ENCODE results near the gene NCKAP5. TPM values are rescaled to one million over a fixed set of nuclear protein-coding genes. Genes with fewer than 3 reads are reported as not detected.
"Not testable (repeated sequence)": the region's sequence is repeated elsewhere in the genome, so short reads cannot be mapped to it uniquely, and the experiment has no call there.

NCKAP5 gene
- total RNA-seq, 1 experiment from 2014 or later: not detected

DNA sequence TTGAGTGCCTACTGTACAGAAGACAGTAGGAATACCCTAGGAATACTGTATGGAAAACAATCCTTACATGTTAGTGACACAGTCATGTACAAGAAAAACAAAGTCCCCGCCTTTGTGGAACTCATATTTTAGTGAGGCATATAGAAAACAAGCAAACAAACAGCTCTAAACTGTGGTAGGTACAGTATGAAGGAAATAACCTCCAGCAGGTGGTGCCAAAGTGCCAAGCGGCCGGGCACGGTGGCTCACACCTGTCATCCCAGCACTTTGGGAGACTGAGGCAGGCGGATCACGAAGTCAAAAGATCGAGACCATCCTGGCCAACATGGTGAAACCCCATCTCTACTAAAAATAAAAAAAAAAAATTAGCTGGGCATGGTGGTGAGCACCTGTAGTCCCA, 48.6 kb downstream of the NCKAP5 start:
- H3K27ac ChIP-seq; H3K9me3 ChIP-seq (replicated peaks); H3K36me3 ChIP-seq; DNase-seq; H3K27me3 ChIP-seq; H3K4me3 ChIP-seq; H3K4me1 ChIP-seq: not testable (repeated sequence)

DNA sequence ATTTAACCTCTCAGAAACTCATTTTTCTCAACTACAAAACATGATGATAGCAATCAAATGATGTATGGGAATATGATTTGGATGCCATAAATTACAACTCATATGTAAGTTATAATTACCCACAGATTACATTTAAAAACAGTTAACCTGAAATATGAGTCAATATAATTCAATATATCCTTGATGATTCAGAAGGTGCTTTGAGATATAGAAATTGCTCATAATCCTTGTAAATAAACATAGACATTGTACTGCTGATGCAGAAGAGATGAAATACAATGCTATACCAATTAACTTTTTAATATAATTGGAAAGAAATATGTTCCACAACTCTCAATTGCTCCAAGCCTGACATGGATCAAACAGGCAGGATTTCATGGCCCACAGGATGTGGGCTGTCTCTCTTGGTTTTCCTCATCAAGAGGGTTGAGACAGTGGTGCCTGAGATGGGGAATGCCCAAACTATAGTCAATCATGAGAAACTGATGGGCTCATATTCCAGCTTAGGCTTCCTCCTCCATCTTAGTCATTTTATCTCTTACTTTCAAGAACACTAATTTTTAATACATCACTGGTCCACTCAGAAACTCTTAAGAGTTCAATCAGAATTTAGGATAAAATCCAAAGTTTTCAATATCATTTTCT, 49.4 kb downstream of the NCKAP5 start:
- no peaks in the 10 kb centered on the region for H3K4me1 ChIP-seq
- H3K27me3 ChIP-seq: no peaks in the 10 kb centered on the region
- no peaks in the 10 kb centered on the region for H3K9me3 ChIP-seq (replicated peaks)
- no peak for DNase-seq
- H3K4me3 ChIP-seq: no peak overlapping the region
- H3K36me3 ChIP-seq: no peaks in the 10 kb centered on the region
- no peak overlapping the region for H3K27ac ChIP-seq

DNA sequence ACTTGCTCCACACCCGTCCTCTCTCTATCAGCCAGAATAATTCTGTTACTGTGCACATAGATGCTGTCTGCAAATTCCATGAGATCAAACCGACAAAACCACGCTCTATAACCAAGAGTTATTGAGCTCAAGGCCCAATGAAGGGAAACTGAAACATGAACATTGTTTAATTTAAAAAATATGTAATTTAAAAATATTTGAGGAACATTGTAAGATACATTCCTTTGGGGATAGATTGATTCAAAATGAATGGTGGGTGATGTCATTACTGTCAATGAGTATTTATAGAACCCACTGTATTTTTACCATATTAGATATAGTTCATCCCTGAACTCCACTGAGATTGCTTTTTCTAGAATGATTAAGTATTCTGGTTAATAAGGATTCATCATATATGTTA, 50.4 kb downstream of the NCKAP5 start:
- Histone ChIP-seq H3K27ac (no peak overlapping the region), H3K4me3 (no peak overlapping the region), H3K36me3 (no peaks in the 10 kb centered on the region), H3K4me1 (no peaks in the 10 kb centered on the region), H3K27me3 (no peaks in the 10 kb centered on the region), H3K9me3 (replicated peaks) (no peaks in the 10 kb centered on the region)
- DNase-seq: no peak

DNA sequence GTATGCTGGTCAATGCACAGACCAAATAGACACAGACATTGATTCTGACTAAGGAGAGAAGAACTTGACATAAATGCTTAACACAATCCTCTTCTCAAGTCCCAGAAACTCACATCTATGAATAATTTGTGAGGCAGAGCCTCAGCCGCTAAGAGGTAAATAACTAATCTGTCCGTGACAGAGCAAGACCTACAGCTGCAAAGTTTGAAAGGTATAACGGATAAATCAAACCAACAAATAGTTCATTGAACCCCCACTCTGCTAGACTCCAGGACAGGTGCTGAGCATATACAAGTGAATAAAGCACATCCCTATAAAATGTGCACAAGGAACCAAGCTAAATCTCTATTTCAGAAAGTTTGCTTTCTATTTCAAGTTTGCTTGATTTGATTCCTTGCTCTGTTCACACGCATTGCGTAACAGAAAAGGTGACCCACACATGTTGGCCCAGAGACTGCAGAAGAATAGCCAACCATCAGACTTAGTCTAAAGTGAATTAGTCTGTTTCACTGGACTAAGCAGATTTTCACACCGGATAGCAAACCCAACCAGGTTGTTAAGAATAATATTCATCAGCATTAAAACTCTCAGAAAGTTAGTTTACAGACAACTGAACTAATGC, 51.7 kb downstream of the NCKAP5 start:
- Histone ChIP-seq H3K27me3 (no peaks in the 10 kb centered on the region), H3K27ac (no peak overlapping the region), H3K36me3 (no peaks in the 10 kb centered on the region), H3K4me3 (no peak overlapping the region), H3K4me1 (no peaks in the 10 kb centered on the region), H3K9me3 (replicated peaks) (no peaks in the 10 kb centered on the region)
- no peak for DNase-seq

DNA sequence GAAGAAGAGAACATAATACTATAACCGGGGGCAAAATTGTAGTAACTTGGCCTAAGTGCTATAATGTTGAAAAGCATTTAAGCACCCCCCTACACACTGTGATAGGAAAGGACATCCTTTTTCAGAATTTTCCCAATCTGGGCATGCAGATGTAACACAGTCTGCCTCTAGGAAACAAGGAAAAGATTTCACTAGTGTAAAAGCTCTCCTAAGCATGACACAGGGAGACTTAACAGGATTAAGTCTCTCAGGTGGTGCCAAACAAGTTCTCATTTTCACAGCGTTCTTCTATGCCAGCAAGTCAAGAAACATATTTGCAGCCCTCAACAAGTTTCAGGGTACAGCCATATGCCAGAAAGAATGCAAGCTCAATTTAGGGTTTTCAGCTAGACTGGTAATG, 53.0 kb downstream of the NCKAP5 start:
- no peak for DNase-seq
- Histone ChIP-seq H3K27ac (no peak overlapping the region), H3K36me3 (no peaks in the 10 kb centered on the region), H3K4me3 (no peak overlapping the region), H3K27me3 (no peaks in the 10 kb centered on the region), H3K9me3 (replicated peaks) (no peaks in the 10 kb centered on the region), H3K4me1 (no peaks in the 10 kb centered on the region)

DNA sequence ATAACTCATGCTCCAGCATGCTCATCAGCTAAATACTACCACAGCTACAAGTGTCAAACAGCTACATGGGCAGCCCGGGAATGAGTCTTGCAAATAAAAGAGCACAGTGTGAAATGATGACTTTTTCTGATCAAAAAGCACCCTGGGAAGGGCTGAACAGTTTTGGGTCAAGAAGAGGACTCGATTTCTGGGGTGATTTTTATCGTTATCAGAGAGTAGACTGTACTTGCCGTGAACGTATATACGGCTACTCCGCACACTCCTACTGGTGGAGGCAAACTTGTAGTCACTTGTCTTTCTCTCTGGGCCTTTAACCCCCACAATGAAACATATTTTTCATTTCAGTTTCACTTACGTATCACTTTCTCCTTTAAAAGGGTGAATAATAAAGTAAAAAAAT, 54.4 kb downstream of the NCKAP5 start:
- no peak for DNase-seq
- H3K36me3 ChIP-seq: no peaks in the 10 kb centered on the region
- no peak overlapping the region for H3K27ac ChIP-seq

DNA sequence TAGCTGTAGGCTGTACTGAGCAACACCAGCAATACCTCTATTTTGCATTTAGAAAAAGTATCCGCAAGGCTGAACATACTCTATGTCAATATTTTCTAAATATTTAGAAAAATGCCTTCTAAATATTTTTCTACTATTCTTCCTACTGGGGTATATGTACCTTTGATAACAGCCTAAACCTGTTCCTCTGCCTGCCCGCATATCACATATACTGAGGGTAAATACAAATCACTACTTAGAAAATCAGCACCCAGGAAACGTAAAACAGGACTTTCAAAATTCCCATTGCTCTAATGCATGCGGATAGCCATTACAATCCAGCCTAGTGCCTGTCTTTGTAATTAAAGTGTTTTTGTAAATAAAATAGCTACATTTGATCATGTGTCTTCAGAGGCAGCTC, 56.1 kb downstream of the NCKAP5 start:
- Histone ChIP-seq H3K4me1 (no peaks in the 10 kb centered on the region), H3K27ac (no peak overlapping the region), H3K36me3 (no peaks in the 10 kb centered on the region), H3K9me3 (replicated peaks) (no peaks in the 10 kb centered on the region), H3K4me3 (no peak overlapping the region), H3K27me3 (no peaks in the 10 kb centered on the region)
- no peak for DNase-seq

More for the DNA sequence above, 54.4 kb downstream of the NCKAP5 start:
- no peaks in the 10 kb centered on the region for H3K9me3 ChIP-seq (replicated peaks)
- H3K27me3 ChIP-seq: no peaks in the 10 kb centered on the region
- no peaks in the 10 kb centered on the region for H3K4me1 ChIP-seq
- no peak overlapping the region for H3K4me3 ChIP-seq

DNA sequence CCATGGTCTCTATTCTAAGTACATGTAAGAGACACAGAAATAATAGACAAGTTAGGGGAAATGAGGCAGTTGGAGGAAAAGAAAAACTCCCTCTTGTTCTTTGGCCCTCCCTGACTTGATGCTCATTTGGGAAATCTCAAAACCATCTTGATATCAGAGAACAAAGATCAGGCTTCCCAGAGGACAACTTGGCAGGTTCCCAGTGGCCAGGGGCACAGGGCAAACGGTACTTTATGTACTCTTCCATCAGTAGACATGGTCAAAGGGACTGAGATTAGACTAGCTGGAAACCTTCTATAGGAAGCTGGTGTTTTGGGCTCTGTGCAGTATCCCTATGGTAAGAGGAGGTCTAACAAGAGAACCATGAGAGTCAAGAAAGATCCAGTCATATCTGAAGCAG, 56.6 kb downstream of the NCKAP5 start:
- no peaks in the 10 kb centered on the region for H3K9me3 ChIP-seq (replicated peaks)
- no peak overlapping the region for H3K4me3 ChIP-seq
- H3K4me1 ChIP-seq: no peaks in the 10 kb centered on the region
- DNase-seq: no peak
- no peaks in the 10 kb centered on the region for H3K36me3 ChIP-seq
- H3K27ac ChIP-seq: no peak overlapping the region
- no peaks in the 10 kb centered on the region for H3K27me3 ChIP-seq

DNA sequence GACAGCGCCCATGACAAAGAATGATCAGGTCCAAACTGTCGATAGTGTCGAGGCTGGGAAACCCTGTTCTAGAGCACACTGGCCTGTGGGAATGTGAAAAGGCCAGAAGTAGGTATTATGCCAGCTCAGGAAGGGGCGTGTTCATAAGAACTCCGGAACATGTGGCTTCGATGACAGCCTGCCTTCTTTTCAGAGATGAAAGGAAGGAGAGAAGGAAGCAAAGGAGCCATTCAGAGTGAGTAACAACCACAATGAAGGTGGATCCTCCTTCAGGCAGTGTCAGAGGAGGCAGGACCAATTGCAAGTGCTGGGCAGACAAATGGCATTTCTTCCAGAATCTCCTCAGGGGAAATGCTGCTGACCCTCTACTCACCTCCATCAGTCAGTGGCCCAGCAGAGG, 58.5 kb downstream of the NCKAP5 start:
- Histone ChIP-seq H3K27me3 (no peaks in the 10 kb centered on the region), H3K9me3 (replicated peaks) (no peaks in the 10 kb centered on the region), H3K4me1 (no peaks in the 10 kb centered on the region), H3K4me3 (no peak overlapping the region), H3K27ac (no peak overlapping the region), H3K36me3 (no peaks in the 10 kb centered on the region)
- DNase-seq: no peak

DNA sequence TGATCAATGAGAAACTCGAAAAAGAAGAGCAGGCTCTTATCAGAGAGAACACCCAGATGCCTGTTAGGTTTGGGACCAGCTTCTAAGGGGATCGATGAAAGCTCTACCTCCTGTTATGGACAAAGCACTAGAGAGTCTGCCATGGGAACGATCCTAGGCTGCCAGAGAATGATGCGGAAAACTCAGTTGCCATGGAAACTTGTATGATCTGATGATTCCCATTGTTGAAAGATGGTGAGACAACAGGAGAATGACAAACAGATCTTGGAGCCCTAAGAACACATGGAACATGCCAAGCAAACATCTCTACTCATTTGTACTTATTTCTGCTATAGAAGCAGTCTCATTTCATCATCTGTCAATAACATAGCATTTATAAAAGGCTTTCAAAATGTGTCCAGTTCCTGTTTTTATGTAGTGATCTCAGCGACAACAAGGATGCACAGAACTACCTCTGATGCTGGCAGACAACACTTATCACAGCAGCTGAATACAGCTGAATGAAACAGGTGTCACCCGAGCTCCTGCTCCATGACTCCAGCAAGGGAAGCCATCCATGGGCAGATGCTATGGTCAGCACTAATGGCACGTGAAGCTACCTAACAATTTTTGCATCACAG, 59.6 kb downstream of the NCKAP5 start:
- Histone ChIP-seq H3K27ac (no peak overlapping the region), H3K27me3 (no peaks in the 10 kb centered on the region), H3K4me3 (no peak overlapping the region), H3K4me1 (no peaks in the 10 kb centered on the region), H3K9me3 (replicated peaks) (no peaks in the 10 kb centered on the region), H3K36me3 (no peaks in the 10 kb centered on the region)
- no peak for DNase-seq

DNA sequence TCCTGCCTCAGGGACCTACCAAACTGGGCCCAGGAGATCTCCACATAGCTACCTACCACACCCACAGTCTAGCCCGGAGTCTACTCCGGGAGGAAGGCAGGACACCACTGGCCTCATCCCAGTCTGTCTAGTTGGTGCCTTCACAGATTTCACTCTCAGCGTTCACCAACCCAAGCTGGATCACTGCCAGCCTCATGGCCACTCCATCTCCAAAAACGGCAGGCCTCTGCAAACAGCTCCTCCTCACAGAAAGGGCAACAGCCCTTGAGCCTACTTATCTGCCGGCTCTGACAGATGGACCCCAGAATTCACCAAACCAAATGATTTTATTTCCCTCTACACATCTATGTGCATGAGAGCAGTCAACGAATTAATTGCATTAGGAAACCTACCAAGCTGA, 61.3 kb downstream of the NCKAP5 start:
- no peaks in the 10 kb centered on the region for H3K9me3 ChIP-seq (replicated peaks)
- H3K27me3 ChIP-seq: no peaks in the 10 kb centered on the region
- no peak overlapping the region for H3K27ac ChIP-seq
- DNase-seq: no peak
- no peak overlapping the region for H3K4me3 ChIP-seq
- no peaks in the 10 kb centered on the region for H3K36me3 ChIP-seq
- H3K4me1 ChIP-seq: no peaks in the 10 kb centered on the region

DNA sequence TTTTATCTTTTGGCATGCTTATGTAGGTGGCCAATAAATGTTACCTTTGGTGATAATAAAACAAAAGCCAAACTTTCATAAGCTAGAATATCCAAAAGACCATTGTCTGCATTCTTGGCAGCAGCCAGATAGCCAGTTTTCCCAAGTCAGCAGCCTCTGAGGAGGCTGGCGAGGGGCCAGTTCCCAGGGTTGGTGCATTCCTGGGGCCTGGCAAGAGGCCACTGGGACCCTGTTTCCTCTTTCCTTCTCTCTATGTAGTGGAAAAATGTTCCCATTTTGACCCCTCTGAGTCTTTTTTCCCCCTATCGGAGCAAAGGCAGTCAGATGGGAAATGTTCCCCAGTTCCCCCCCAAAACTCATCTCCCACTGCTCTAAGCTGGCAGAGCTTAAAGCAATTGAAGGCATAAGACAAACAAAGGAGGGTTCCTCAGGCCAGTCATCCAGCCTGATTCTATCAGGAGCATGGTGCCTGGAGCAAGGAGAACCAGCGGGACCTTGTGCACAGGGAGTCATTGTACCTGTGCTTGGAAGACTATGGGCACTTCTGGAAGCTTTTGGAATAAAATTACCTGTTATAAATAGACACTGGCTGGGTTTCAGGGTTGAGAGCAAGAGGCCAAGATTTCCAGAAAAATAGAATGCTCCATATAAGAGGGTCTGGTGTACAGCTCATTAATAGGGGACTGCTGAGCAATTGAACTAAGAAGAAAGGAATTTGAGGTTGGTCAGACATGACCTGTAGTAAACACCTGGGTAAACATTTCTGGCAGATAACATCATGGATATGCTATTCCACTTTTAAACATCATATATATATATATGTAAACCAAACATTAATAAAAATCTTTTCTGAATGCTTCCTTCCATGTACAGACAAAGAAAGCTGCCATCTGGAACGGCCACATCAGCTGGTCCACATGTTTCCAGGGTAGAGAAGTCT, 63.4 kb downstream of the NCKAP5 start:
- no peaks in the 10 kb centered on the region for H3K27me3 ChIP-seq
- no peak overlapping the region for H3K4me3 ChIP-seq
- no peaks in the 10 kb centered on the region for H3K4me1 ChIP-seq
- H3K27ac ChIP-seq: no peak overlapping the region
- H3K36me3 ChIP-seq: no peaks in the 10 kb centered on the region
- no peak for DNase-seq
- H3K9me3 ChIP-seq (replicated peaks): no peaks in the 10 kb centered on the region

DNA sequence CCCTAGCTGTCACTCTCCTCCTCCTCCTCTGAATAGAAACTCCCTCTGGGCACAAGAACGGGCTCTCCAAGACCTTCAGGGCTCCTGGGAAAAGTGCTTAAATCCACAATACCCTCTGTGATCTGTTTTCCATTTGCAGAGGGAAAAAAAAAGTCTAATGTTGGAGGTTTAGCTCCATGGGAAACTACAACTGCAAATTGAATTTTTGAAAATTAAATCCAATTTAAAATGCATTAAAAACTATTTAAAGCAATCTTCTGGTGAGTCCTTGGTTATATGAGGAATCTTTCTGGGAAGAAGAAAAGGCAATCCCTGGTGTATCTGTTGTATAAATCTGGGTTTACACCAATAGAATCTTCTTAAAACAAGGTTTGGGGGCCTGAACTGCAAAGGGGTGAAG, 64.3 kb downstream of the NCKAP5 start:
- no peaks in the 10 kb centered on the region for H3K4me1 ChIP-seq
- no peak for DNase-seq
- H3K9me3 ChIP-seq (replicated peaks): no peaks in the 10 kb centered on the region
- no peak overlapping the region for H3K27ac ChIP-seq
- H3K4me3 ChIP-seq: no peak overlapping the region
- H3K36me3 ChIP-seq: no peaks in the 10 kb centered on the region
- no peaks in the 10 kb centered on the region for H3K27me3 ChIP-seq

DNA sequence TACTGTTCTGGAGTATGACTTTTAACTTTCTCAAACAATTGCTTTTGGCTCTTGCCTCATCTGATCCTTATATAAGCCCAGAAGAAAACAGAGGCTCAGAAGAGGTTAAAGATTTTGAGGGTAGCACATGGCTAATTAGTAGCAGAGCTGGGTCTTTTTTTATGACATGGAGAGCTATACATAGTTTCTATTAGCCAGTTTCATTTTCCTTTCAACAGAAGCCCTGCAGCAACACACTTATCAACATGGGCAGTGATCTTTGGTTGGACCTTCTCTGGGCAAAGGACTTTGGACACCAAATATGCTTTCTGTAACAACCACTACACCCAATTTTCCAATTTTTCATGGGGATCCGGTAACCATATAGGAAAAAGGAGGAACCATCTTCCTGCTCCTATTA, 64.9 kb downstream of the NCKAP5 start:
- H3K27ac ChIP-seq: no peak overlapping the region

DNA sequence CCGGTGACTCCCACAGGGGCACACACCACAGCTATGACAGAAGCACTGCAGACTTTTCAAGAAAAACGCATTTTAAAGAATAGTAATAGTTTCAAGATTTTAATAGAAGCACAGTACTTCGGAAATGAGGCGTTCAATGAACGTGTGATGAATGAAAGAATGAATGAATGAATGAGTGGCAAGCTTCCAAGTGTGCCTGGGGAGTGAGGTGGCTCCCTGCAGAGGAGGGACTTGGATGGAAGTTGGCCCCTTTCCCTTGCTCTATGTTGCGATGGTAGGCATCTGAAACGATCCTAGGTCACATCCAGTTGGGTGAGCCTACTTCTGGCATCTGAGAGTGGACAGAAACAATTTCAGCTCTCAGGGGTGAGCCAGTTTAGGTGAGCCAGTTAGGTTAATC, 65.6 kb downstream of the NCKAP5 start:
- Histone ChIP-seq H3K4me1 (no peaks in the 10 kb centered on the region), H3K9me3 (replicated peaks) (no peaks in the 10 kb centered on the region), H3K36me3 (no peaks in the 10 kb centered on the region), H3K27me3 (no peaks in the 10 kb centered on the region), H3K4me3 (no peak overlapping the region), H3K27ac (no peak overlapping the region)
- DNase-seq: no peak

More for the DNA sequence above, 64.9 kb downstream of the NCKAP5 start:
- Histone ChIP-seq H3K4me1 (no peaks in the 10 kb centered on the region), H3K9me3 (replicated peaks) (no peaks in the 10 kb centered on the region), H3K4me3 (no peak overlapping the region), H3K36me3 (no peaks in the 10 kb centered on the region), H3K27me3 (no peaks in the 10 kb centered on the region)
- no peak for DNase-seq

All from SJCRH30 (cell line).